Psoas muscle (tissue), 8 donors: ENCODE data around the gene ZDHHC5. TPM values are rescaled to one million over a fixed set of nuclear protein-coding genes. Genes with fewer than 3 reads are reported as not detected.

ENCODE experiments used
- ATAC-seq, 4 donors: fragments of 200-7000 bp; cut with Tn5 transposase; one replicate each; pipeline ENCODE4 v1.9.1; 2020; ENCODE audit warnings: moderate library complexity in 3 of 4, mild to moderate bottlenecking in 2 of 4
- DNase-seq, 2 donors: peaks; one replicate each; pipeline ENCODE4 v3.0.0-alpha.2; 2020
- H3K27ac ChIP-seq: fragments of 200-600 bp; one replicate; pipeline ENCODE4 v1.8.0; 2022
- H3K27me3 ChIP-seq, 3 donors: fragments of 200-600 bp in 1 of 3; one replicate each; pipeline versions ENCODE4 v1.6.1 to v1.8.0; 2013 to 2022; ENCODE audit warnings: low read length in 2 of 3, mild to moderate bottlenecking in 2 of 3, moderate library complexity in 1 of 3; ENCODE audit not compliant: insufficient read depth in 3 of 3
- H3K36me3 ChIP-seq, 2 donors: fragments of 200-600 bp in 1 of 2; one replicate each; pipeline versions ENCODE4 v1.6.1 to v1.8.0; 2013 to 2022; ENCODE audit warnings: low read depth in 1 of 2, mild to moderate bottlenecking in 1 of 2, moderate library complexity in 1 of 2; ENCODE audit not compliant: insufficient read depth in 1 of 2
- H3K4me1 ChIP-seq: fragments of 200-600 bp; one replicate; pipeline ENCODE4 v1.8.0; 2022
- H3K4me3 ChIP-seq: fragments of 200-600 bp; one replicate; pipeline ENCODE4 v1.8.0; 2022; ENCODE audit warnings: mild to moderate bottlenecking
- H3K9me3 ChIP-seq: fragments of 200-600 bp; one replicate; pipeline ENCODE4 v1.8.0; 2022
- WGBS, 3 donors: extraction: QIAGEN DNeasy Blood & Tissue Kit; methylation state at CpG; one replicate each; pipeline versions ENCODE4 v1.1.6 to v1.1.7; 2013; 5-methylcytosine and 5-hydroxymethylcytosine counted together
- intact Hi-C, 2 donors: fragments of 100-400 bp; cut with DNase I; formaldehyde crosslinking; loops; one replicate each; pipeline versions ENCODE4 v1.11.0 to v1.14.2; 2022
- polyA plus RNA-seq, 3 donors: library from polyadenylated mRNA; stranded (reverse); fragments of 200-250 nt; gene quantifications; one replicate each; pipeline ENCODE4 v1.2.3, GENCODE V29; 2013
- total RNA-seq, 4 donors: library from RNA; stranded (reverse); fragmentation: NEBNext Ultra II Directional in 2 of 4; extraction: Animal tissue kit (Norgen Biotek cat#: 25700) in 2 of 4; gene quantifications; one replicate each; pipeline versions ENCODE4 v1.2.1 to v1.2.4, GENCODE V29; 2021 to 2023
- TF ChIP-seq, protein P1 (sequence below): fragments of 200-600 bp; IDR thresholded peaks from one replicate; pipeline ENCODE4 v1.8.0; 2022; ENCODE audit warnings: antibody characterized with exemption
- donor health status: healthy with polysubstance abuse.
- donor health status: DM: no; HTN: no; CAD: no; lungs with moderate emphysema.
- donor health status: Bipolar disorder and iron deficiency.
- donor health status: healthy.
- donor health status: DM: yes; HTN: yes; CAD: no.
- donor health status: DM: no; HTN: no; CAD: no.
- donor health status: DM: no; HTN: no; CAD: no.
- donor health status: DM: yes; HTN: yes; CAD: no.

The ZDHHC5 gene
- total and polyA plus RNA-seq, 7 donors: 32.4 to 63.6 (median 58.0) TPM

DNA sequence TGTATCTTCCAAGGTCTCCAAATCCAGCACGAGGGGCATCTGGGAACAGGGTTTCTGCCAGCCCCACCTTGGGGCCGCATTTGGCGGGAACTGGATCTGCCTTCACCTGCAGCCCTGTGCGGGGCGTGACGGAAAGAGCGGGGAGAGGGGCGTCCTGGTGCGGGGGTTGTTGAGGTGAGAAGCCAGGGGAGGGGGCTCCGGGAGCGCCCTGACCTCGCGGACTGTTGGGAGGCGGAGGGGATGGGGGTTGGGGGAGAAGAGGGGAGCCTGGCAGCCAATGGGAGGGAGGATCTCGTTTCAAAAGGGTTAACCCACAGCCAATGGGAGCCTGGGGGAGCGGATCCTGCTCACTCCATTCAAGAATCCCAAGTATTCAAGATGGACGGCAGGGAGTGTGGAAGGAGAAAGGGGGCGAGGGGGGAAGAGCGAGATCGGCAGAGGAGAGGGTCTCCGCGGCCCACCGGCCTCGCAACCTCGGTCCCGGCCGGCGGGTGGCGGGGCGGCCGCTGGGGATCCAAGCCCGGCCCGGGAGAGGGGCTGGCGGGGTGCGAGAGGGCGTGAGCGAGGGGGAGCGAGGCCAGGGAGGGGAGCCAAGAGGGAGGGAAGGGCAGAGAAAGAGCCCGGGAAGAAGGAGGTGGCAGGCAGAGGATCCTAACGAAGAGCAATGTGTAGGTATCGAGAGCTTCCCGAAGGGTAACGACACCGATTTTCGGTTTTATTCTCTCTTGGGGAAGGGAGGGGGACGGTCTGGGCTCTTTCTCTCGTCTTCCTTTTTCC, 29.7 kb upstream of the ZDHHC5 start:
- peak; percentile 61 to 70 for DNase-seq
- peaks cover 8% of the 10 kb centered on the region for H3K4me1 ChIP-seq
- H3K4me3 ChIP-seq: peak overlapping the region; percentile 68
- peaks cover 0 to 32% (median 8%) of the 10 kb centered on the region in 3 donors for H3K27me3 ChIP-seq
- H3K27ac ChIP-seq: no peak overlapping the region
- peak; percentile 51 to 79 (median 72) for ATAC-seq
- H3K9me3 ChIP-seq: no peaks in the 10 kb centered on the region
- TF ChIP-seq, protein P1, sequence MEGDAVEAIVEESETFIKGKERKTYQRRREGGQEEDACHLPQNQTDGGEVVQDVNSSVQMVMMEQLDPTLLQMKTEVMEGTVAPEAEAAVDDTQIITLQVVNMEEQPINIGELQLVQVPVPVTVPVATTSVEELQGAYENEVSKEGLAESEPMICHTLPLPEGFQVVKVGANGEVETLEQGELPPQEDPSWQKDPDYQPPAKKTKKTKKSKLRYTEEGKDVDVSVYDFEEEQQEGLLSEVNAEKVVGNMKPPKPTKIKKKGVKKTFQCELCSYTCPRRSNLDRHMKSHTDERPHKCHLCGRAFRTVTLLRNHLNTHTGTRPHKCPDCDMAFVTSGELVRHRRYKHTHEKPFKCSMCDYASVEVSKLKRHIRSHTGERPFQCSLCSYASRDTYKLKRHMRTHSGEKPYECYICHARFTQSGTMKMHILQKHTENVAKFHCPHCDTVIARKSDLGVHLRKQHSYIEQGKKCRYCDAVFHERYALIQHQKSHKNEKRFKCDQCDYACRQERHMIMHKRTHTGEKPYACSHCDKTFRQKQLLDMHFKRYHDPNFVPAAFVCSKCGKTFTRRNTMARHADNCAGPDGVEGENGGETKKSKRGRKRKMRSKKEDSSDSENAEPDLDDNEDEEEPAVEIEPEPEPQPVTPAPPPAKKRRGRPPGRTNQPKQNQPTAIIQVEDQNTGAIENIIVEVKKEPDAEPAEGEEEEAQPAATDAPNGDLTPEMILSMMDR: no peak
- WGBS, 3 donors: 1% methylated on average over 42 to 47 of the region's 47 CpGs
- intact Hi-C loops: loop anchor here in 1 of 2 donors (5.0 kb wide), 1 partner anchor 61 kb away; no protein-coding TSS in a partner anchor
- H3K36me3 ChIP-seq: no peaks in the 10 kb centered on the region

DNA sequence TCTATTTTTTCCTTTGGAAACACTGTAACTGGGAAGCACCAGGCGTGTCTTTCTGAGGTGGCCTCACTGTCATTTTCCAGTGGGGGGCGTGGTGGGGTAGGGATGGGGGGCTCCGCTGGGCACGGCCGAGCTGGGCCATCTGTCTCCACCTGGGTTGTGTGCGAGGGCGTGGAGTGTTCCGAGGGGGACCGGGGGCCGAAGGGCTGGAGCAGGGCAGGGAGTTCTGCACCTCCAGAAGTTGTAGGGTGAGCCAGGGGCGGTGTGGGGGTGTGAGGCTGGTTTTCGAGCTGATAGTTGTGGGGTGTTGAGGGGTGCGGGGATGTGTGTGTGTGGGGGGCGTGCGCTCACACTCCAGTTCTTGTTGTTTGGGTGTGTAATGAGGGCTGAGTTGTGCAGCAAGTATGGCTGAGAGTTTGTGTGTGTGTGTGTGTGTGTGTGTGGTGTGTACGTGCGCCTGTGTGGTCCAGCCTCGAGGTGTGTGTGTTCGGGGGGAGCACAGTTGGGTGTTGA, 29.0 kb upstream of the ZDHHC5 start:
- TF ChIP-seq, protein P1: no peak
- intact Hi-C loops: loop anchor here in 1 of 2 donors (5.0 kb wide), 1 partner anchor 62 kb away; no protein-coding TSS in a partner anchor
- ATAC-seq (peak in 1 of 4 donors; percentile 14), DNase-seq (no peak)
- H3K4me1 ChIP-seq: peaks cover 8% of the 10 kb centered on the region
- H3K36me3 ChIP-seq: no peaks in the 10 kb centered on the region
- peaks cover 0 to 32% (median 8%) of the 10 kb centered on the region in 3 donors for H3K27me3 ChIP-seq
- 4 to 9% (median 7%) methylated on average over 17 to 19 of the region's 19 CpGs for WGBS, 3 donors
- no peaks in the 10 kb centered on the region for H3K9me3 ChIP-seq
- H3K27ac ChIP-seq: no peak overlapping the region
- H3K4me3 ChIP-seq: peak overlapping the region; percentile 68

DNA sequence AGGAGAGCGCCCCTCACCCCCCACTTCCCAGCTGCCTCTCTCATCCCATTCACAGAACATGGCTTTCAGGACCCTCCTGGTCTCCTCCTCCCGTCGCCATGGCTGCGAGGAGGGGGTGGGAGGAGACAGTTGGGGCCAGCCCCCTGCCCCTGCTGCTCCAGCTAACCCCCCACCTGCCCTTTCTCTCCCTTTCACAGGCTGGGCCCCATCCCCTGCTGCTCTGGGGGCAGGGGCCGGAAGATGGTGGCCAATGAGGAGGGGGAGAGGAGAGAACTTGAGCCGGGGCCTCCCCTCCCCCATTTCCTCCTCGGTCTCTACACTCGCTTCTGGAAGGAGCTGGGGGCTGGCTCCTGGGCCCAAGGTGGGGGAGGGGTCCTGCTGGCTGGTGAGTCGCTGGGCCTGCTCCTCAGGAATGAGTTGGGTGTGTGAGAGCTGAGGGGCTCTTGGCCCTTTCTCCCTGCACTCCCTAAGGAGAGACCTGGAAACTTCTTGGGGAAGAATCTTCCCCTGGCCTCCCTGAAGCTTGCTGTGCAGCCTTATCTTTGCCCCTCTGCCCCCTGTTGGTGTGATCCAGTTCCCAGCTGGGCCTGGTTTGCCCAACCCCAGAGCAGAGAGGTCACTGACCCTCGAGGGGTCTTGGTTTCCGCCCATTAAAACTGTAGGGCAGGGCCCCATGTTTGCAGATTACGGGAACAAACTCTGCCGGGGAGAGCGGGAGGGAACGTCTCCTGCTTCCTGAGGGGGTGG, 28.4 kb upstream of the ZDHHC5 start:
- intact Hi-C loops: loop anchor here (2.0 to 5.0 kb wide), 4 partner anchors 62 to 292 kb away; partner anchors contain the start of gene UBE2L6 (in 1 of the 2)
- H3K4me3 ChIP-seq: peak overlapping the region; percentile 68
- no peak overlapping the region for H3K27ac ChIP-seq
- TF ChIP-seq, protein P1: no peak
- no peaks in the 10 kb centered on the region for H3K9me3 ChIP-seq
- H3K4me1 ChIP-seq: peaks cover 9% of the 10 kb centered on the region
- peaks cover 0 to 28% (median 8%) of the 10 kb centered on the region in 3 donors for H3K27me3 ChIP-seq
- ATAC-seq: no peak
- no peaks in the 10 kb centered on the region for H3K36me3 ChIP-seq
- 27 to 38% (median 31%) methylated on average over 12 to 15 of the region's 15 CpGs for WGBS, 3 donors
- no peak for DNase-seq

DNA sequence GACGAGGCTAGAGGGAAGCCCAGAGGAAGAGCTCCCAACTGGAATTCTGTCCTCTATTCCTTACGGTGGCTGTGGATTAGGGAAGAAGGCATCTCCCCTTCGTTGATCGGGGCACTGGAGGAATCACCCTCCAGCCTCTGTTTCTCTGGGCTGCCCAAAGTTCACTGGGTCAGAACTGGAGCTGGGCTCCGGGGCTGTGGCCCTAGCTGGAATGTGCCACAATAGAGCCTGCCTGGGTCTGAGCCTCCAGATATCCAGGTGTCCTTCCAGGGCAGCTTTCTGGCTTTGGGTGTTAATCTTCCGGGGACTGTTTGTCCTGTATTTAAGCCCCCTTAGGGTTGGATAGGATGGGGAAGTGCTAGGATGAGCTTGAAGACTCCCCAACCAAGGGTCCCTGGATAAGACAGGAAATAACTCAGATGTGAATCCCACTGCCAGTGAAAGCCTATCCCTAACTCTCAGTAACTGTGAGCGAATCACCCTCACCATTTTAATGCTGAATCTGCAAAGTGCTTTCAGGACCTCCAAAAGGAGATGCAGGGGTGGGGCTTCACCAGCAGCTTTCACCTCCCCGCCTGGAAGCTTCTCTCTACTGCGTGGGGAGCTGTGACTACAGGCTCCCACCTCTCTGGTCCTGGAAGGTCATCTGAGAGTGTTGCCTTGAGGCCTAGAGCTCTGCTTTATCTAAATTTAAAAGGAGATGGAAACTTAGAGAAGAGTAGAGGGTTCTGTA, 27.7 kb upstream of the ZDHHC5 start:
- TF ChIP-seq, protein P1: no peak
- Histone ChIP-seq H3K27me3 (peaks cover 0 to 21% (median 8%) of the 10 kb centered on the region in 3 donors), H3K4me3 (peak overlapping the region; percentile 68), H3K9me3 (no peaks in the 10 kb centered on the region), H3K27ac (no peak overlapping the region), H3K36me3 (no peaks in the 10 kb centered on the region), H3K4me1 (peaks cover 15% of the 10 kb centered on the region)
- DNase-seq (no peak), ATAC-seq (no peak)
- 50 to 55% (median 54%) methylated on average over 9 of the region's 9 CpGs for WGBS, 3 donors
- intact Hi-C loops: loop anchor here (2.0 to 5.0 kb wide), 3 partner anchors 73 to 293 kb away; partner anchors contain the start of gene UBE2L6 (in 1 of the 2)
